ENCODE data around the gene KAT6B.
A peak's percentile ranks its signal among the peaks of the same experiment; 100 is the strongest.
"Not testable (repeated sequence)": the region's sequence is repeated elsewhere in the genome, so short reads cannot be mapped to it uniquely, and the experiment has no call there.

Gene KAT6B

GRCh38 chr10:75033399-75034130, 207.2 kb downstream of the KAT6B start:
- no peak for DNase-seq (ENCODE audit: low read depth in 2 of 3, low spot score in 2 of 3)

DNA sequence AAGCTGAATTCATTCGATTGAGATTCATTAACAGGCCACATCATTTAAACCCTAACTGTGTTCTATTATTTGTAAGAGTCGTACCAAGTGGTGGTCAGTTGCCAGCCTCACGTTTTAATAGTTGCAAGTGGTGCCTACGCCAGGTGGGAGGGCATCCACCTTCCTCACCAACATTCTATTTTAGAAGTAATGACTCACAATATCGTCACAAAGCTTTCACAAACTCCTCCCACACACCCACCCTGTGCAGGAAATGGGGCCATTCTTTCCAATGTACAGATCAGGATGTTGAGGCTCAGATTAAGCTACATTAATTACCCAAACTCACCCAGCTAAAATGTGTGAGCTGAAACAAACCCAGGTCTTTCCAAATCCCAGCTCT, 207.7 kb downstream of the KAT6B start:
- DNase-seq (ENCODE audit: low read depth in 2 of 3, low spot score in 2 of 3), result no peak

- DNase-seq (ENCODE audit: low read depth in 2 of 3, low spot score in 2 of 3), result no peak
Measured at GRCh38 chr10:75034714-75035258, 208.4 kb downstream of the KAT6B start.

DNA sequence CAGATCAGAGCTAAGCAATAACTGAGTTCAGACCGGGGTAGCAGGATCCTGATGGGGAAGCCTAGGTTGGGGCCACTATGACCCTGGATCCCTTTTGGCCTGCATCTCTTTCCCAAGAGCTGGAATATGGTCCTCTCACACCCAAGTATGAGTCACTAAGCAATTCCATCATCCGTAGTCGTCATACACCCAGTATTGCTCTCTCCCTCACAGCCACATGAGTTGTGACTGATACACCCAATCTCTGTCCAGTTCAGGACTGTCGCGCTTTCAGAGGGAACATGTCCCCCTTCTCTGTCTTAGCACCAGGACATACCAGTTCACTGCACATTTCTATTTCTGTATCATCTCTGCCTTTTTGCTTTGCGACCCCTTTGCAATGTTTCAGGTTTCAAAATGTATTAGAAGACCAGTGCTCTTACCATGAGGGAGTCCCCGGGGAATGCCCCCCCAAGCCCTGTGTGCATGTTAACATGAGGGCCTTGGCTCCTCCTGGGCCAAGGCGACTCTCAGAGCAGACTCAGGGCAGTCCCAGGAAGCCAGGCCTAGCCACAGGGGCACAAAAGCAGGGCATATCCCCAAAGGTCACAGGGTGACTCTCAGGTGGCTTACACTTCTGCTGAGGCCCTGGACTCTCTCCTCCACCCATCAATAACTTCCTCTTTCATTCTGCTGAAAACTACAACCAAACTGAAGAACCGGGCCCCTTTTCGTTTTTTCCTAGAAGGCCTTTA, 209.7 kb downstream of the KAT6B start:
- no peak for DNase-seq (ENCODE audit: low read depth in 2 of 3, low spot score in 2 of 3)

GRCh38 chr10:75037171-75038153, 211.1 kb downstream of the KAT6B start:
- no peak for DNase-seq (ENCODE audit: low read depth in 2 of 3, low spot score in 2 of 3)

DNA sequence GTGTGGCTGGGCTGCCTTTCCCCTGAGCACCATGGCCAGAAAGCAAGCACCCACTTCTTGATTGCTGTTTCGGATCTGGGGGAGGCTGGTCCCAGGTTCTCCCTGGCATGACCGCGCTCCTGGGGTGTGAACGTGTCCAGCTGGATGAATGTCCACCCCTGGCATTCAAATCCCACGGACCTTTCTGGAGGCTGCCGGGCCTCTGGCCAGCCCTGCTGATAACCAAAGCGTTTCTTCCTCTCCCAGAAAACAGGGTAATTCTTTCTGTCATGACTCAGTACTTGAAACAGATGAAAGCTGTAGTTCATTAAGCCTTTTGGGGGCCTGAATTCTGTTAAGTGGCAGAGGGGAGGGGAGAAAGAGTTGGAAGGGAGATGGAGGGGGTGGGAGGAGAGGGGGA, 211.9 kb downstream of the KAT6B start:
- DNase-seq (ENCODE audit: low read depth in 2 of 3, low spot score in 2 of 3), result no peak

- no peak for DNase-seq (ENCODE audit: low read depth in 2 of 3, low spot score in 2 of 3)
Measured at GRCh38 chr10:75040576-75040975, 214.2 kb downstream of the KAT6B start.

GRCh38 chr10:75042292-75042974, 216.0 kb downstream of the KAT6B start:
- DNase-seq (ENCODE audit: low read depth in 2 of 3, low spot score in 2 of 3), result no peak

DNA sequence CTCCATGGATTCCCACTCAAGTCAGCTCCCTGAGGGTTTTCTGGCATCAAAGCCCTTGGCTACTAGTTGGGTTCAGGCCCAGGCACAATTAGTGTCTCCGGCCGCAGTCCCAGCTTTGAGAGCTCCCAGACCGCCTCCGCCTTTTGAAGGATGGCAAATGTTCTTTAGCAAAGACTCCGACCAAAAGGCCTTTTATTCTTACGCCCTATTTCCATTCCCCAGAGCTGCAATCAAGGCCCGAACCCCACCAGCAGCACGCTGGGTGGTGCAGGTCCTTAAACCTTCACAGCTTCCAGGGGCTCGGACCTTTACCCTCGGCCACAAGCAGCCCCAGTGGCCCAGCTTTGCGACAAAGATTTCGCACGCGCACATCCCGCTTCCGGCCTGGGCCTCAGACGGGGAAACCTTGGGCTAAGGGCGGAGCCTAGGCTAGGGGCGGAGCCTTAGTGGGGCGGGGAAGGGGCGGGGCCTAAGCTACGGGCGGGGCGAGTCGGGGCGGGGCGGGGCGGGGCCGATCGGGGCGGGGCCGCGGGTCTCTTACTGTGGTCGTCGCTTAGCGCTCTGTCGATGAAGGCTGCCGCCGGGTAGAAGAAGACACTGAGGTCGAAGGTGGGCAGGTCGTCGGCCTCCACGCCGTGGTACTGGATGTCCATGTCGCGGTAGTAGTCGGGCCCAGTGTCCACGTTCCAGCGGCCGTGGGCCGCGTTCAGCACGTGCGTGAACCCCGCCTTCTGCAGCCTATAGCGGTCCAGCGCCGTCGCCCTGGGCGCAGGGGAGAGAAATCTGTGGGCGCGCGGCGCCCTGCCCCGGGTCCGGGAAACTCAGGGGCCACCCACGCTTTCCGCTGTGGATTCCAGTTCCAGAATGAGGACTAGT, 217.1 kb downstream of the KAT6B start:
- DNase-seq (ENCODE audit: low read depth in 2 of 3, low spot score in 2 of 3), result peak in 2 of 3 experiments; percentile 11 to 35

DNA sequence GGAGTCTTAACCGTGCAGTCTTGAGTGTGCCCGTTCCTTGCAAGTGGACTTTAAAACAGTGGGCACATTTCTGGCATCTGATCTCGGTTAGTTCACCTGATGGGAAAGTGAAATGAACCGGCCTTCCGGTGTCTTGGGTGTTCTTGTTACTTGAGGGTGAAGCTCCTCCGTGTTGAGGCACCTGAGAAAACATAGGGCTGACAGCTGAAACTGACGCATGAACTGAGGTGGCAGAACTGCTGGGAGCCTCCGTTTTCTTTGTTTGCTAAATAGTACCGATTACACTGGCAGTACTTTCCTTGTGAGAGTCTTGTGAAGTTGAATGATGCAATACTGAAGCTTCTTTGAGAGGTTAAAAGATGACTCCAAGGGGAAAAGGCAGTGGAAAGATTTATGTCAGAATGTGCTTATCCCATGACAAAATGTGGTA, 222.3 kb downstream of the KAT6B start:
- DNase-seq (ENCODE audit: low read depth in 2 of 3, low spot score in 2 of 3), result no peak

- no peak for DNase-seq (ENCODE audit: low read depth in 2 of 3, low spot score in 2 of 3)
Measured at GRCh38 chr10:75049316-75050148, 223.1 kb downstream of the KAT6B start.

DNA sequence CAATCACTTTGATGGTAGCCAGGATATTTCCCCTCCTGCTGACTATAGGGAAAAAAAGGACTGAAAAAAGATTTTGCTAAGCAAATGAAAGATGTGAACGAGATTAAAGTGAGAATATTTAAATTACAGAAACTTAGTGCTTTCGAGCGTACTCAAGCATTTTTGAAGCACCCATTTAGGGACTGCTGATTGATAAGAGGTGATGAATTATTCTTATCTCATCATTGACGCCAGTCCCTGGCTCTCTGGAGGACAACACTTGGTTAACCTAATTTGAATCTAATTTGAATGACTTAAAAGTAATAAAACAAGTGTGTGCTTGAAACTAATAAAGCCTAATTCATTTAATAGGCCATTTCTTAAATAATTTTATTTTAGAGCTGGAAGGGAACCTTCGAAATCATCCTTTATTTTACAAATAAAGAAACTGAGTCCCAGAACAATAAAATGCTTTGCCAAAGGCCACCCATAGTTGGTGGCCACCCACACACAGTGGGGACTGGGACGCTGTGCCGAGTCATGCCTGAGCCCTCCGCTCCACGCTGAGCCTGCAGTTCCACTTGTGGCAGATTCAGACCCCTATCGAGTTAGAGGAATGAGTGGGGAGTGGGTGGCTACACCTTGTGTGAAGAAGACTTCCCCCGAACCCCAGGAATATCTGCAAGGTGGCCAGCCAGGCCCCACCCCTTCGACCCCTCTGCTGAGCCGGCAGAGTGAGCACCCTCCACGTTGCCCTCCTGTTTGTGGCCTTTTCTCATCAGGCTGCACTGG, 223.9 kb downstream of the KAT6B start:
- no peak for DNase-seq (ENCODE audit: low read depth in 2 of 3, low spot score in 2 of 3)

DNA sequence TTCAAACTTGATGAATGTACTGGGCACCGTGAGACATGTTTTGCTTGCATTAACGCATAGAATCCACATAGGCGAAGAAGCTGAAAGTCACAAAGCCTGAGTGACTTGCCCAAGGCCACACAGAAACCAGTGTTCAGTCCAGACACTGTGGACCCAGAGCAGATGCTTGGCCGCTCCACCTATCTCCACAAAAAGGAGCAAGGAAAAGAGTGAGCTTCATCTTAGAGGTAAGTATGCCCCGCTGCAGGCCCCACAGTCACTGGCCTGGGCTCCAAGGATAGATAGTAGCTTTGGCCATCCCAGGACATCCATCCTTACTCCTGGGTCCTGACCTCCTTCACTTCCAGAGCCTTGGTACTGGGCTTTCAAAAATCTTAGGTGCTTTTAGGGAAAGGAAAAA, 224.9 kb downstream of the KAT6B start:
- no peak for DNase-seq (ENCODE audit: low read depth in 2 of 3, low spot score in 2 of 3)

DNA sequence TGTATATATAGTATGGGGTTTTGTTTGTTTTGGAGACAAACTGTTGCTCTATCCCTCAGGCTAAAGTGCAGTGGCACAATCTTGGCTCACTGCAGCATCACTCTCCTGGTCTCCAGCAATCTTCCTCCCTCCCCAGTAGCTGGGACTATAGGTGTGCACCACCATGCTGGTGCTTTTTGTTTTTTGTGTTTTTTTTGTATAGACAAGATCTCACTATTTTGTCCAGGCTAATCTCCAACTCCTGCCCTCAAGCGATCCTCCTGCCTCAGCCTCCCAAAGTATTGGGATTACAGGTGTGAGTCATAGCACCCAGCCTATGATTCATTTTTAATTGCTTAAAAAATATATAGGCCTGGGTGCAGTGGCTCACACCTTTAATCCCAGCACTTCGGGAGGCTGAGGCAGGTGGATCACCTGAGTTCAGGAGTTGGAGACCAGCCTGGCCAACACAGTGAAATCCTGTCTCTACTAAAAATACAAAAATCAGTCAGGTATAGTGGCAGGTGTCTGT, 229.6 kb downstream of the KAT6B start:
- DNase-seq (ENCODE audit: low read depth in 2 of 3, low spot score in 2 of 3), result not testable (repeated sequence)

DNA sequence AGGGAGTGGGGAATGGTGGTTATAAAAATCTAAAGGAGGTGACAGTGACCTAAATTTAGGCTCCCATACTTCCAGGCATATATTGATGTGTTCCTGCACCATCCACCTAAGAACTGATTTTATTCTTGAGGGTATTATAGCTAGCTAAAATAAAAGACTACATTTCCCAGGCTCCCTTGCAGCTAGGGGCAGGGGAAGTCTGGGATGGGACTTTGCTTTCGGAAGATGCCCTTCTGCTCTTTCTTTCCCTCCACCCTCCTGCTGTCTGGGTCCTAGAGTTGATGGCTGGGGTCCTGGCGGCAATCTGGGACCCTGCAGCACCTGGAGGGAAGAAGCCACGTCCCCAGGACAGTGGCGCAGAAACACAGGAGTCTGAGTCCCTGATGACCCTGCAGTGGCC, 231.3 kb downstream of the KAT6B start:
- DNase-seq (ENCODE audit: low read depth in 2 of 3, low spot score in 2 of 3), result no peak

DNA sequence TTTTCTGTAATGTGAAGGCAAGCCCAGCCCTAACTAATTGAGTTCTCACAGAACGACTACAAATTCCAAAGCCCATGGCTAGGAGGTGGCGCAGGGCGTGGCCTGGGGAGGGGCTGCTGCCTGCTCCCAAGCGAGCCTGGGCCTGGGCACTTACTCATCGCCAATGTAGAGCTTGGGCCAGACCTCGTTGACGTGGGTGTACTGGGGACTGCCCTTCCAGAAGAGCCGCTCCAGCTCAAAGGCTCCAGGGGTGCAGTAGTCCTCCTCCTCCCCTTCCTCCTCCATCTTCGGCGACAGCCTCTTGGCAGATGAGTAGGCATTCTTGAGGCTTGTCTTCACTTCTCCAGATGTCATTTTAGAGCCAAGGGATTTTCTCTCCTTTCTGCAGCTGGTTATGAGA, 231.8 kb downstream of the KAT6B start:
- no peak for DNase-seq (ENCODE audit: low read depth in 2 of 3, low spot score in 2 of 3)

DNA sequence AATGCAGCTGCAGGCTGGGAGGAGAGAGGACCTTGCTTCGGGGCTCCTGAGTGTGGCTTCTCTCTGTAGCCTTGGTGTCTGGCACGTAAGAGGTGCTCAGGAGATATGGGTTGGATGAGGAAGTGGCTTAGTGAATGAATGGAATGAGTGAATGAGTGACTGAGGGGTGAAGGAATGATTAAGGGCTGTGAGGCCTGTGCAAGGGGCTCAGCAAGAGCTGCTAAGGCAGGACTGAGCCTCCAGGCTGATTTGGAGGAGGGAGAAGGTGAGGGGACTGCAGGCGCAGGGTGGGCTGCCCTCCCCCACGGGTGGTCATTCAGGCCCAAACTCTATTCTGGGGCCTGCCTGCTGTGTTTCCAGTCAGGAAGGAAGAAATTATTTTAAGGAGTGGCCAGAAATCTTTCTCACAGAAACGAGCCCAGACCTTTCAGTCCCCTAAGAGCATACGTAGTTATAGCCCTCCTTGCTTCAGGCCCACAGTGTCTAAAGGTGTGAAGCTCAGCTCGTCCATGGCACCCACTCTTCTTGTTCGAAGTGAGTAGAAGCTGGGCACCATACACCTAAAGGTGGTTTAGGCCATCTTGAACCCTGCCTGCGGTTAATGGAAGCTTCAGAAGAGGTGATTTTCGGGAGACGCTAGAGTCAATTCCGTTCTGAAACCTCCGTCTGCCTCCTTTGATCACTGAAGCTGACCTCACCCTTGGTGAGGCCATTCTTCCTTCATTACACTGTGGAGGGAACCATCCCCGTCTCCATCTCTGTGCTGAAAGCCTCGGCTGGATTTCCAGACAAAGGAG, 235.5 kb downstream of the KAT6B start:
- DNase-seq (ENCODE audit: low read depth in 2 of 3, low spot score in 2 of 3), result no peak

Measured in activated CD8-positive, alpha-beta memory T cell treated with anti-CD3 and anti-CD28 coated beads for 48 hours (primary cell).